Naive B cell (primary cell): ENCODE results near the gene SLC25A3. TPM values are rescaled to one million over a fixed set of nuclear protein-coding genes. Genes with fewer than 3 reads are reported as not detected.

Experiments used
- ATAC-seq, 2 donors: fragments of 150-1000 bp; cut with Tn5 transposase; 2 replicates each; pipeline ENCODE4 v1.10.0; 2021; ENCODE audit warnings: low read depth in 2 of 2, mild to moderate bottlenecking in 2 of 2, moderate library complexity in 2 of 2
- DNase-seq: peaks from one replicate; pipeline ENCODE4 v3.0.0; 2022
- H3K27ac Mint-ChIP-seq, 6 donors: one replicate each; pipeline ENCODE4 v1.8.0; 2020 to 2022; ENCODE audit warnings: mild to moderate bottlenecking in 6 of 6, mixed read lengths in 6 of 6, moderate library complexity in 5 of 6, inconsistent platforms in 2 of 6
- H3K27me3 Mint-ChIP-seq, 3 donors: one replicate each; pipeline ENCODE4 v1.8.0; 2021 to 2022; ENCODE audit warnings: mixed read lengths in 3 of 3, mild to moderate bottlenecking in 1 of 3
- H3K36me3 Mint-ChIP-seq, 2 donors: one replicate each; pipeline ENCODE4 v1.8.0; 2020 to 2022; ENCODE audit warnings: mixed read lengths in 2 of 2, inconsistent platforms in 1 of 2, mild to moderate bottlenecking in 1 of 2
- H3K4me1 Mint-ChIP-seq, 3 donors: one replicate each; pipeline ENCODE4 v1.8.0; 2020 to 2022; ENCODE audit warnings: mixed read lengths in 3 of 3, inconsistent platforms in 1 of 3, mild to moderate bottlenecking in 1 of 3, moderate library complexity in 1 of 3
- H3K4me3 Mint-ChIP-seq, 8 donors: one replicate each; pipeline ENCODE4 v1.8.0; 2020 to 2022; ENCODE audit warnings: mild to moderate bottlenecking in 8 of 8, mixed read lengths in 8 of 8, moderate library complexity in 8 of 8, inconsistent platforms in 2 of 8
- H3K9me3 Mint-ChIP-seq, 7 donors: one replicate each; pipeline ENCODE4 v1.8.0; 2020 to 2022; ENCODE audit warnings: mixed read lengths in 7 of 7, mild to moderate bottlenecking in 5 of 7, inconsistent platforms in 2 of 7, moderate library complexity in 1 of 7
- polyA plus RNA-seq, 6 donors: library from polyadenylated mRNA; unstranded; fragments of 300-500 nt; fragmentation: Illumina TruSeq; gene quantifications; one replicate each; pipeline ENCODE4 v1.2.3, GENCODE V29; 2021; ENCODE audit warnings: low read depth in 6 of 6

Gene SLC25A3
- polyA plus RNA-seq, 6 donors from 2014 or later, result 183 to 248 (median 211) TPM

DNA sequence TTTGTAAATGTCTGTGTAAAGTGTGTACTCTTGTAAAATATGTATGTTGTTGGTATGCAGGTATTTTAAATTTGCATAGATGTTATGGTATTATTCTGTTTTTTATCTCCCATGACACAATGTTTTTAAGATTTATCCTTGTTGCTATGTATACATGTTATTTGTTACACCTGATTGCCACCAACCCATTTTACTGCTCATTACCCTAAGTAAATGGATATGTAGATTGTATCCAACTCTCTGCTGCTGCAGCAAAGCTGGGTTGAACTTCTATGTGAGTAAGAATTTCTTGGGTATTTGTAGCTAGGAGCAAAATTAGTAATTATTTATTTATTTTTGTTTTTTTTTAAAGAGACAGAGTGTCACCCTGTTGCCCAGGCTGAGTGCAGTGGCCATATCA lies 57.8 kb downstream of the SLC25A3 start:
- DNase-seq (no peak), ATAC-seq (no peak)
- H3K27me3 Mint-ChIP-seq, result no peaks in the 10 kb centered on the region
- no peaks in the 10 kb centered on the region for H3K36me3 Mint-ChIP-seq
- H3K9me3 Mint-ChIP-seq, result no peaks in the 10 kb centered on the region
- H3K4me1 Mint-ChIP-seq, result peaks cover 4 to 10% (median 6%) of the 10 kb centered on the region in 3 donors
- no peak overlapping the region for H3K27ac Mint-ChIP-seq
- peak overlapping the region in 1 of 8 donors; percentile 0 for H3K4me3 Mint-ChIP-seq

DNA sequence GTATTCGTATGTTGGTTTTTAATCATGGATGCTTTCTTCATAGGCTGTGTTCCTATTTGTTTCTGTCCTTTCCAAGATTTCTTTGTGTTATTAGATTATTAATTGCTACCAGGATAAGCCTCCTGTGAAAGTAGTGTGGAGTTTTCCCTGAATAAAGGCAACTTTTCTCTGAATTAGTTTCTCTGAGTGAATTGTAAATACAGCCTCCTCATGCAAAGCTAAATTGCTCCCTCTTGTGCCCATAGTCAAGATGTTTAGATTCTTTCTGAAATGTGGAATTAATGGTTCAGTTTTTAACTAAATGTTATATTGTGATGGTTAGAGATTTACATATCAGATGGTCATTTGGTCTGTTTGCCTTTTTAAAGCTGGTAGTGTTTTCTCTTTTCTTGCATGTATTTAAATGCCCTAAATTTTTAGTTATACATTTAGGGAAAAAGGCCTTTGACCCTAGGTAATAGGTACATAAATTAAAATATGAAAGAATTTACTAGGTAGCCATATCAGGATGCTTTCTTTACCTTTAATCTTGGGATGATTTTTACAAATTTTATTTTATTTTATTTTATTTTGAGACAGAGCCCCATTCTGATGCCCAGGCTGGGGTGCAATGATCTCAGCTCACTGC lies 60.5 kb downstream of the SLC25A3 start:
- peaks cover 8% of the 10 kb centered on the region in 2 donors for H3K36me3 Mint-ChIP-seq
- no peaks in the 10 kb centered on the region for H3K27me3 Mint-ChIP-seq
- no peak overlapping the region for H3K4me3 Mint-ChIP-seq
- DNase-seq (peak; percentile 45), ATAC-seq (peak; percentile 59 to 74)
- H3K9me3 Mint-ChIP-seq, result no peaks in the 10 kb centered on the region
- H3K27ac Mint-ChIP-seq, result peak overlapping the region in 1 of 6 donors; percentile 30
- H3K4me1 Mint-ChIP-seq, result peaks cover 0 to 4% (median 0%) of the 10 kb centered on the region in 3 donors

Other genes starting within 250 kb of the SLC25A3 start
- 10 to 100 TPM; 30.7 to 83.0 (median 77.8) TPM for gene TMPO, start 78.1 kb upstream of the SLC25A3 start, polyA plus RNA-seq
- gene IKBIP, start 51.1 kb downstream of the SLC25A3 start, polyA plus RNA-seq, result 10 to 100 TPM in 4 of 6 donors, 1 to 10 TPM in 2; 6.9 to 12.1 (median 10.2) TPM
- 10 to 100 TPM in 1 of 6 donors, 1 to 10 TPM in 5; 5.8 to 13.9 (median 7.6) TPM for gene APAF1, start 51.6 kb downstream of the SLC25A3 start, polyA plus RNA-seq